NCI-H2171 (cell line): ENCODE data around the gene TMEM121.
"Not testable (repeated sequence)": the region's sequence is repeated elsewhere in the genome, so short reads cannot be mapped to it uniquely, and the experiment has no call there.

Source experiments
- DNase-seq: peaks from one replicate; lab custom pipeline; 2025; lab: John Stamatoyannopoulos, UW

TMEM121 gene

GRCh38 chr14:105547072-105547471 is 20.7 kb downstream of the TMEM121 start:
- not testable (repeated sequence) for DNase-seq

GRCh38 chr14:105547741-105548169 is 21.4 kb downstream of the TMEM121 start:
- no peak for DNase-seq

DNA sequence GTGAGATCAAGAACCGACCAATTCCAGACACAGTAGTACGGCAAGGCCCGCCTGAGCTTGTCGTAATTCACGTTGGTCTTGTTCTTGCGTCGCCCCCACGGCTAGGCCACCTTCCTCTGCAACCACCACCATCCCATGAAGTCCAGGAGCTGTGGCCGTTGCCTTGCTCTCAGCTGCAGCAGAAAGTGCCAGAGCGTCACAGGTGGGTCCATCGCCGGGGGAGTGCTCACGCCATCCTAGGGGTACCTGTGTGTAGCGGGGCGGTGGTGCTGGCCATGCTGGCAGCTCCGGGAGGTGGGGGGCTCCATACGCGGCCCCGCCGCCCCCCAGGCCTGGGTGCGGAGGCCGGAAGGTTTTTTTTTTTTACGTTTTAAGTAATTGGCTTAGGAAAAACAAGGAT is 23.1 kb downstream of the TMEM121 start:
- no peak for DNase-seq

DNA sequence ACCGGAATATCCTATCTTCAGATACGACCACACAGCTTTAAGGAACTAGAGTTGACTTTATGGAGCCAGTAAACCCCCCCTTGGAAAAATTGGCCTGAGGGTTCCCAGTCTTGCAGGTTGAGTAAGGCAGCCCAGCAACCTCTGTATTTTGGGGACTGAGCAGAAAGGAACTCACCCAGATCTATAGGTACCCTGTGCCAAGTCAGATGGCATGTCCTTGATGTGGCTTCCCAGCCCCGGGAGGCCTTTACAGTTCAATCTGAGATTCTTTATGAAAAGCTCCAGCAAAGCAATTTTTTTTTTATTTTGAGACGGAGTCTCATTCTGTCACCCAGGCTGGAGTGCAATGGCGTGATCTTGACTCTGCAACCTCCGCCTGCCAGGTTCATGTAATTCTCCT is 27.6 kb downstream of the TMEM121 start:
- DNase-seq, result no peak

- no peak for DNase-seq
These were observed 28.1 kb downstream of the TMEM121 start for GRCh38 chr14:105554523-105554922.

DNA sequence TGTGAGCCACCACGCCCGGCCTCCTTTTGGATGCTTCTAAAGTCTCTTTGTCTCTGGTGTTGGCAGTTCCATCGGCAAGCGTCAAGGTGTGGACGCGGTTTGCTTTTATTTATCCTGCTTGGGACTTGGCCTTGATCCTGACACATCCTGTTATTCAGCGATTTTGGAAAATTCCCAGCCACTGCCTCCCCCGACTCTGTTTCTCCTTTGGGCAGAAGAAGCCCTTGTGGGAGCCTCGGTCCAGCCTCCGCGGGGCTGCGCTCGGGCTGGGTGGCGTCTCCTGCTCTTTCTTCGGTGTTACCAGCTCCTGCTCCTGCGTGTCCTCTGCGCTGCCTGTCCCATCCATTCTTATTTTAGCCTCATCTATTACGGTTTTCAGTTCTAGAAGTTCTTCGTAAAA is 31.3 kb downstream of the TMEM121 start:
- DNase-seq, result not testable (repeated sequence)

DNA sequence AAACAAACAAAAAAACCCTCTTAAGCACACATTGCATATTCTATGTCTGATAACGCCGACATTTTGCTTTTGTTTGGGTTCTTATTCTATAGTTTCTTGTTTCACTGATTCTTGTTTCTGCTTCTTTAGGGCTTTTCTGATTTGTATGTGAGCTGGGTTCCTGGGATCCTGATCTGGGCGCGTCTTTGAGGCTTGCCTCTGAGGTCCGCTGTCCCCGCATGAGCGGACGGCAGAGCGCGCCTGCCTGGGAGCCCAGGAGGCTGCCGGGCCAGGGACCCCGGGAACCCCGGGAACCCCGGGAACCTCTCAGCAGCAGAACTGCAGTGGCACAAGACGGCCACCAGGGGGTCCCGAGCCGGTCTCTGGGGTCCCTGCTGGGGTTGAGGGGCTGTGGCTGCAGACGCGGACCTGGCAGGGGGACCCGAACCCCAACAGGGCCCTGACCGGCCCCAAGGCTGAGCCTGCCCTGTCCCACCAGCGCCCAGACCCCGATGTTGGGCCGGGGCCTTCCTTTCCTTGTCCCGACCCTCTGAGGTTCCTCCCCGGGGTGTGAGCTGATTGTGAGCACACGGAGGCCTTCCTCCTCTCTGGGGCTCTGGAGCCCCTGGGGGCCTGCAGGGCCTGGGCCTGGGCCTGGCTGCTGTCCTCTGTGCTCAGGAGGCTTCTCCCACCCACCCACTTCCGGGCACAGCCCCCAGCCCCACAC is 32.2 kb downstream of the TMEM121 start:
- not testable (repeated sequence) for DNase-seq

DNA sequence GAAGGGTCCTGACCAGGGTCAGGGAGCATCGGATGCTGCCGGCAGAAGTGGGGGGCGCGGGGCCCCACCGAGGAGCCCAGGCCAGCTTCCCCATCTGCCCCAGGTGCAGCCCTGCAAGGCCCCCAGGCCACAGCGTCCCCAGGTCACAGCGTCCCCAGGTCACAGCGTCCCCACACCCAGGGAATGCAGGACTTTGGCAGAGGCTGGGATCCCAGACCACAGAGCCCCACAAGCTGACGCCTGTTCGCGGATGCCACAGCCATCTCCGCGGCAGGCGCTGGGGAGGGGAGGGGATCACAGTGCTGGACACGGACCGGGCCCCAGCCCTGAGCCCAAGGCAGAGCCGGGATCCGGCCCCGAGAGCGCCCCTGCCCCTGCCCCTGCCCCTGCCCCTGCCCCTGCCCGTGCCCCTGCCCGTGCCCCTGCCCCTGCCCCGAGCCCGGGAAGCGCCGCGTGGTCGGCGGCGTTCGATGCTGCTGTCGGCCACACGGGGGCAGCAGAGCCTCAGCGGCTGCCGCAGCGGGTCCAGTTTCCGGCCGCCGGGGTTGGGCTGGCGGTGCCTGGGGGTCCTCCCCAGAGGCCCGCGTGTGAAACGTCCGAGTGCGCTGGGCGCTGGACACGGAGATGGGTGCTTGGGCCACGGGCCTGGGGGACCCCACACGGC is 33.1 kb downstream of the TMEM121 start:
- not testable (repeated sequence) for DNase-seq

GRCh38 chr14:105560048-105560669 is 33.8 kb downstream of the TMEM121 start:
- not testable (repeated sequence) for DNase-seq

- DNase-seq, result not testable (repeated sequence)
These were observed 35.0 kb downstream of the TMEM121 start for GRCh38 chr14:105561345-105561744.

GRCh38 chr14:105562713-105563346 is 36.4 kb downstream of the TMEM121 start:
- DNase-seq, result no peak

GRCh38 chr14:105563347-105563737 is 37.0 kb downstream of the TMEM121 start:
- DNase-seq, result no peak

- DNase-seq, result not testable (repeated sequence)
These were observed 38.2 kb downstream of the TMEM121 start for GRCh38 chr14:105564536-105564935.

GRCh38 chr14:105565185-105565919 is 39.0 kb downstream of the TMEM121 start:
- not testable (repeated sequence) for DNase-seq

DNA sequence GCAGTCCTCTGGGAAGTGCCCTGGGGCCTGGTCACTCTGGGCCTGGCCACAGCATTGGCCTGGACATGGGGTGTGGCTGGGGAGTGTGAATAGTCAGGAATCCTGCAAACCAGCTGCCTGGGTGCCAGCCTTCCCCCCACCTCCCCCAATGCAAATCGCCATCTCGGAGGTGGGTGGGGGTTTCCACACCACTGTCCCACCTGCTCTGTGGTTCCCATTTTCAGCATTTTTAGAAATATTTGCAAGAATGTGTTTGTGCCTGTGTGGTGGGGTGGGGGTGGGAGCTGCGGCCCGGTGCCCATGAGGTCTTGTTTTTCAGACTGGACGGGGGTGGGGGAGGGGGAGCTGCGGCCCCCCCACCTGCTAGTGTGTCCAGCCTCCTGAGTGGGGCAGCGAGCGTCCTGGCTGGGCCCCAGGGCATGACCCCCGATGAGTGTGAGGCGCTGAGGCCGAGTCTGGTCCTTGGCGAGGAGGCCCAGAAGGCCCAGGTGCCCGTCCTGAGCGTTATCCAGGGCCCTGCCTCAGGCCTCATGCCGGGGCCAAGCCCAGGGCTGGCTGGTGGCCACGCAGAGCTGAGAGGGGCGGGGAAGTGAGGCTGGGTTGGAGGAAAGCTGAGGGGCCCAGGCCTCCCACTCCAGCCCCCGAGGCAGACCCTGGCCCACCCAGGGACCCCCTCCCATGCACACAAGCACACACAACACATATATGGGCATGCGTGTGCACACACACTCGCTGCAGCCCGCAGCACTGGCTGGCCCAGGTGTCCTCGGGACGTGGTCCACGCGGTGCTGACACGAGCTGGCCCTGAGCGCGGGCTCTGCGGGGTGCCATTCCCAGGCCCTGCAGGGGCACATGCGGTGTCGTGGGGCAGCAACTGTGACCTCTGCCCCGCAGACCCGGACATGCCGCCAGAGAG is 40.1 kb downstream of the TMEM121 start:
- DNase-seq, result not testable (repeated sequence)

- not testable (repeated sequence) for DNase-seq
These were observed 41.1 kb downstream of the TMEM121 start for GRCh38 chr14:105567164-105568103.

DNA sequence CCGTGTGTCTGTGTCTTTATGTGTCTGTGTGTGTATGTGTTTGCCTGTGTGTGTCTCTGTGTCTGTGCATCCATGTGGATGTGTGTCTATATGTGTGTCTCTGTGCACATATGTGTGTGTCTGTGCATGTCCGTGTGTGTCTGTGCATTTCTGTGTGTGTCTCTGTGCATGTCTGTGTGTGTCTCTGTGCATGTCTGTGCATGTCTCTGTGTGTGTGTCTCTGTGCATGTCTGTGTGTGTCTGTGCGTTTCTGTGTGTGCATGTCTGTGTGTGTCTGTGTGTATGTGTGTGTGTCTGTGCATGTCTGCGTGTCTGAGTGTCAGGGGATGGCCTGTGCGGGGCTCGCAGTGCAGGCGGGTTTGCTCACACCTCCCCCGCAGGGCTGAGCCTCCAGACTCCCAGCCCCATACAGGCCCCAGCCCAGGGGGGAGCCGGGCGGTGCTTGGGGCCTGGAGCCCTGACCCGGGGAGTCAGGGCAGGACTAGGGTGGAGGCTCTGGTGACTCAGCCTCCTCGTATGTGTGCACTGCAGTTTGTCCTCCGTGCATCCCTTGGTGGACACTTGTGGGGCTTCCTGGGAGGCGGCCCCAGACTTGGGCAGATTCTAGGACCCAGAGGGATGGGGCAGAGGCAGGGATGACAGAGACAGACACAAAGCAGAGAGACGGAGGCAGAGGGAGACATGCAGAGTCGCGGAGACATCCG is 41.9 kb downstream of the TMEM121 start:
- DNase-seq, result not testable (repeated sequence)

DNA sequence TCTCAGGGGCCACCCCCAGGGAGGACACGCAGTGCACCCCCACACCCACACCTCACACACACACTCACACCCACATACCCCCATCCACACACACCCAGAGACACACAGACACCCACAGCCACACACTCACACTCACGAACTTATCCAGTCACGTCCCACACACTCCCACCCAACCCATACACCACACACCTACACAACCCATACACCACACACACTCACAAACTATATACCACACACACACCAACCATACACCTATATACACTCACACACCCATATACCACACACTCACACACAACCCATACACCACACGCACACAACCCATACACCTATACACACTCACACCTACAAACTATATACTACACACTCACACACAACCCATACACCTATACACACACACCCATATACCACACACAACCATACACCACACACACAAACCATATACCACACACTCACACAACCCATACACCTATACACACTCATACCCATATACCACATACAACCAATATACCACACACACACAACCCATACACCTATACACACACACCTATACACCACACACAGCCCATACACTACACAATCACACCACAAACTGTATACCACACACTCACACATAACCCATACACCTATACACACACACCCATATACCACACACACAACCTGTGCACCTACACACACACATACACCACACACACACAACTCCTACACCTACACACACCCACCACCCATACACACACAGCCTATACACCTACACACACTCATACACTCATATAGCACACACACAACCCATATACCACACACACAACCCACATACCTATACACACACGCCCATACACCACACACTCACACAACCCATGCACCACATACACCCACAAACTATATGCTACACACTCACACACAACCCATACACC is 42.7 kb downstream of the TMEM121 start:
- no peak for DNase-seq
